ENCODE results near the gene ZP2.

- TF ChIP-seq CTCF (conservative IDR thresholded peaks at IDR 0.05 in 1 of 2, IDR thresholded peaks at IDR 0.05 in 1 of 2; ENCODE audit: extremely low read depth in 1 of 2, insufficient read depth in 1 of 2, low read depth in 1 of 2, low read length in 2 of 2) (no peak), EZH2 (IDR thresholded peaks at IDR 0.05; ENCODE audit: borderline replicate concordance, low read length) (no peak)
These were observed 31.4 kb upstream of the ZP2 start for GRCh38 chr16:21242756-21243155.

Measured in mammary epithelial cell (primary cell).